Adipocyte (in vitro differentiated cells): ENCODE results near the gene SNX19.
A peak's percentile ranks its signal among the peaks of the same experiment; 100 is the strongest.
"Not testable (repeated sequence)": the region's sequence is repeated elsewhere in the genome, so short reads cannot be mapped to it uniquely, and the experiment has no call there.

Experiments
- DNase-seq: peaks from one replicate; pipeline ENCODE4 v3.0.0-alpha.2; 2015; ENCODE audit warnings: low read depth
- H3K27me3 ChIP-seq: replicated peaks from 2 replicates; pipeline ENCODE4 v1.7.0; 2013; ENCODE audit warnings: mild to moderate bottlenecking, low read length, moderate library complexity; ENCODE audit not compliant: control insufficient read depth, insufficient read depth
- H3K36me3 ChIP-seq: 2 replicates; pipeline ENCODE4 v1.7.0; 2013; ENCODE audit warnings: low read length, mild to moderate bottlenecking, moderate library complexity; ENCODE audit not compliant: control insufficient read depth, insufficient read depth, severe bottlenecking
- H3K4me1 ChIP-seq: 2 replicates; pipeline ENCODE4 v1.7.0; 2013; ENCODE audit warnings: mild to moderate bottlenecking, low read length, moderate library complexity; ENCODE audit not compliant: control insufficient read depth, insufficient read depth
- H3K4me3 ChIP-seq: 2 replicates; pipeline ENCODE4 v1.7.0; 2013; ENCODE audit warnings: mild to moderate bottlenecking, low read length, moderate library complexity
- H3K9ac ChIP-seq: 2 replicates; pipeline ENCODE4 v1.7.0; 2013; ENCODE audit warnings: mild to moderate bottlenecking, low read length, moderate library complexity
- H3K9me3 ChIP-seq: 2 replicates; pipeline ENCODE4 v1.7.0; 2013; ENCODE audit warnings: mild to moderate bottlenecking, low read length, moderate library complexity; ENCODE audit not compliant: control insufficient read depth

The SNX19 gene

GRCh38 chr11:130871616-130872015, 44.7 kb downstream of the SNX19 start:
- H3K9ac ChIP-seq = no peak overlapping the region
- peaks cover 57% of the 10 kb centered on the region for H3K36me3 ChIP-seq
- peaks cover 21% of the 10 kb centered on the region for H3K4me1 ChIP-seq
- no peak for DNase-seq
- no peaks in the 10 kb centered on the region for H3K27me3 ChIP-seq
- H3K4me3 ChIP-seq = no peak overlapping the region
- H3K9me3 ChIP-seq = no peaks in the 10 kb centered on the region

- peaks cover 35% of the 10 kb centered on the region for H3K4me1 ChIP-seq
- H3K9ac ChIP-seq = no peak overlapping the region
- no peaks in the 10 kb centered on the region for H3K9me3 ChIP-seq
- no peak overlapping the region for H3K4me3 ChIP-seq
- DNase-seq = no peak
- peaks cover 33% of the 10 kb centered on the region for H3K36me3 ChIP-seq
- no peaks in the 10 kb centered on the region for H3K27me3 ChIP-seq
Measured at GRCh38 chr11:130868721-130869390, 47.4 kb downstream of the SNX19 start.

GRCh38 chr11:130868086-130868710, 48.1 kb downstream of the SNX19 start:
- Histone ChIP-seq H3K4me1 (peaks cover 28% of the 10 kb centered on the region), H3K9me3 (no peaks in the 10 kb centered on the region), H3K9ac (no peak overlapping the region), H3K36me3 (peaks cover 33% of the 10 kb centered on the region), H3K27me3 (no peaks in the 10 kb centered on the region), H3K4me3 (no peak overlapping the region)
- no peak for DNase-seq

GRCh38 chr11:130866831-130867230, 49.4 kb downstream of the SNX19 start:
- DNase-seq = no peak
- peaks cover 27% of the 10 kb centered on the region for H3K36me3 ChIP-seq
- no peaks in the 10 kb centered on the region for H3K27me3 ChIP-seq
- H3K9ac ChIP-seq = no peak overlapping the region
- peaks cover 26% of the 10 kb centered on the region for H3K4me1 ChIP-seq
- H3K9me3 ChIP-seq = no peaks in the 10 kb centered on the region
- no peak overlapping the region for H3K4me3 ChIP-seq

GRCh38 chr11:130865774-130866114, 50.5 kb downstream of the SNX19 start:
- peak overlapping the region; percentile 1 for H3K9ac ChIP-seq
- peaks cover 16% of the 10 kb centered on the region for H3K36me3 ChIP-seq
- H3K4me3 ChIP-seq = no peak overlapping the region
- no peaks in the 10 kb centered on the region for H3K9me3 ChIP-seq
- H3K4me1 ChIP-seq = peaks cover 29% of the 10 kb centered on the region
- no peaks in the 10 kb centered on the region for H3K27me3 ChIP-seq
- no peak for DNase-seq

- H3K4me3 ChIP-seq = no peak overlapping the region
- H3K9ac ChIP-seq = no peak overlapping the region
- peak; percentile 32 for DNase-seq
- H3K36me3 ChIP-seq = peaks cover 11% of the 10 kb centered on the region
- H3K27me3 ChIP-seq = no peaks in the 10 kb centered on the region
- H3K4me1 ChIP-seq = peaks cover 29% of the 10 kb centered on the region
- no peaks in the 10 kb centered on the region for H3K9me3 ChIP-seq
Measured at GRCh38 chr11:130865091-130865773, 51.0 kb downstream of the SNX19 start.

GRCh38 chr11:130861902-130862860, 54.1 kb downstream of the SNX19 start:
- Histone ChIP-seq H3K9ac (peak overlapping the region; percentile 49), H3K27me3 (no peaks in the 10 kb centered on the region), H3K4me3 (no peak overlapping the region), H3K4me1 (peaks cover 39% of the 10 kb centered on the region), H3K9me3 (no peaks in the 10 kb centered on the region), H3K36me3 (no peaks in the 10 kb centered on the region)
- DNase-seq = peak; percentile 98

- Histone ChIP-seq H3K9ac (peak overlapping the region; percentile 49), H3K9me3 (no peaks in the 10 kb centered on the region), H3K4me3 (no peak overlapping the region), H3K27me3 (no peaks in the 10 kb centered on the region), H3K4me1 (peaks cover 31% of the 10 kb centered on the region), H3K36me3 (no peaks in the 10 kb centered on the region)
- no peak for DNase-seq
Measured at GRCh38 chr11:130861283-130861682, 55.0 kb downstream of the SNX19 start.

GRCh38 chr11:130859886-130860285, 56.4 kb downstream of the SNX19 start:
- Histone ChIP-seq H3K9ac (peak overlapping the region; percentile 65), H3K36me3 (no peaks in the 10 kb centered on the region), H3K27me3 (no peaks in the 10 kb centered on the region), H3K9me3 (no peaks in the 10 kb centered on the region), H3K4me3 (no peak overlapping the region), H3K4me1 (peaks cover 20% of the 10 kb centered on the region)
- DNase-seq = peak; percentile 32

GRCh38 chr11:130858215-130858614, 58.1 kb downstream of the SNX19 start:
- H3K4me1 ChIP-seq = peaks cover 20% of the 10 kb centered on the region
- no peaks in the 10 kb centered on the region for H3K27me3 ChIP-seq
- H3K9ac ChIP-seq = no peak overlapping the region
- H3K4me3 ChIP-seq = no peak overlapping the region
- no peaks in the 10 kb centered on the region for H3K36me3 ChIP-seq
- no peaks in the 10 kb centered on the region for H3K9me3 ChIP-seq
- no peak for DNase-seq

GRCh38 chr11:130855707-130856106, 60.6 kb downstream of the SNX19 start:
- H3K4me3 ChIP-seq, H3K4me1 ChIP-seq, H3K36me3 ChIP-seq, H3K27me3 ChIP-seq, H3K9me3 ChIP-seq, DNase-seq, H3K9ac ChIP-seq: not testable (repeated sequence)
